Measurements from ENCODE around the gene DNM3.

The DNM3 gene

GRCh38 chr1:172203902-172204301 is 362.6 kb downstream of the DNM3 start:
- no peak for TF ChIP-seq CTCF (IDR thresholded peaks at IDR 0.05; ENCODE audit: low read depth, low read length)
- no peak for DNase-seq (ENCODE audit: extremely low read depth, low read depth)

GRCh38 chr1:172206256-172206655 is 365.0 kb downstream of the DNM3 start:
- no peak for DNase-seq (ENCODE audit: extremely low read depth, low read depth)
- TF ChIP-seq CTCF (IDR thresholded peaks at IDR 0.05; ENCODE audit: low read depth, low read length), result no peak

- no peak for DNase-seq (ENCODE audit: extremely low read depth, low read depth)
Measured at GRCh38 chr1:172208635-172209034, 367.3 kb downstream of the DNM3 start.

GRCh38 chr1:172211221-172211620 is 369.9 kb downstream of the DNM3 start:
- TF ChIP-seq CTCF (IDR thresholded peaks at IDR 0.05; ENCODE audit: low read depth, low read length), result no peak

More at GRCh38 chr1:172208635-172209034, 367.3 kb downstream of the DNM3 start:
- TF ChIP-seq CTCF (IDR thresholded peaks at IDR 0.05; ENCODE audit: low read depth, low read length), result no peak

GRCh38 chr1:172212124-172212523 is 370.8 kb downstream of the DNM3 start:
- DNase-seq (ENCODE audit: extremely low read depth, low read depth), result no peak
- no peak for TF ChIP-seq CTCF (IDR thresholded peaks at IDR 0.05; ENCODE audit: low read depth, low read length)

More at GRCh38 chr1:172211221-172211620, 369.9 kb downstream of the DNM3 start:
- DNase-seq (ENCODE audit: extremely low read depth, low read depth), result no peak

GRCh38 chr1:172215006-172215405 is 373.7 kb downstream of the DNM3 start:
- no peak for TF ChIP-seq CTCF (IDR thresholded peaks at IDR 0.05; ENCODE audit: low read depth, low read length)

GRCh38 chr1:172219966-172220365 is 378.7 kb downstream of the DNM3 start:
- no peak for DNase-seq (ENCODE audit: extremely low read depth, low read depth)
- no peak for TF ChIP-seq CTCF (IDR thresholded peaks at IDR 0.05; ENCODE audit: low read depth, low read length)

More at GRCh38 chr1:172215006-172215405, 373.7 kb downstream of the DNM3 start:
- no peak for DNase-seq (ENCODE audit: extremely low read depth, low read depth)

All from AG09319 (cell line).